Measurements from ENCODE around the gene GNAZ. TPM values are rescaled to one million over a fixed set of nuclear protein-coding genes. Genes with fewer than 3 reads are reported as not detected.

Gene GNAZ
- total and polyA plus RNA-seq, 5 donors = 2.0 to 3.5 (median 2.8) TPM

DNA sequence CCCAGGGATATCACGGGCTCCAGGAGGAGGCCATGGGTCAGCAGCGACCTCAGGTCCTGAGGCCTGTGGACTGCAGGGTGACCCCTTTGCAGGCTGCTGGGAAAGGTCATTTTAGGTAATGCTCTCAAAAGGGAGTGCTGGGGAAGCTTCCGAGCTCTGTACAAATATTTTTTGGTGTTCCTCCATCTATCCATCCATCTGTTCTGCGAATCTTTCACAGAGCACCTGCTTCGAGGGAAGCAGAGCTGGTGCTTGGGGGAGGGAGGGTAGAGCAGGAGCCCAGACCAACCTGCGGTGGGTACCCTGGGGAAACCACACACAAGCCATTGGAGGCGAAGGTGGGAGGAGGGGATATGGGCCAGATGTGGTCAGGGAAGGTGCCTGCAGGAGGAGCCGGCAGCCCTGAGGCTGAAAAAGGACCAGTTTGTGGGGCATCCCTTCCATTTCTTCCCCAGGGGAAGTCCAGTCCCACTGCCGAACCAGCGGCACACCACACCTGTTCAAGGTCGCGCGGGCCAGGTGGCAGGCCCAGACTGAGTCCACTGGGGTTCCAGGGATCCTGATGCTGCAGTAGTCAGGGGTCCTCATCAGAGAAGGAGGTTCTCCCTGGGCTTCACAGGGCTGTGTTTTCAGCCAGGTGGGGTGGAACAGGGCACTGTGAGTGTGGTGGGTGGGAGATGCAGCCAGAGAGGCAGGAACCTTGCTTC, 13.1 kb downstream of the GNAZ start:
- intact Hi-C loops (cut with DNase I) = no loop called here

DNA sequence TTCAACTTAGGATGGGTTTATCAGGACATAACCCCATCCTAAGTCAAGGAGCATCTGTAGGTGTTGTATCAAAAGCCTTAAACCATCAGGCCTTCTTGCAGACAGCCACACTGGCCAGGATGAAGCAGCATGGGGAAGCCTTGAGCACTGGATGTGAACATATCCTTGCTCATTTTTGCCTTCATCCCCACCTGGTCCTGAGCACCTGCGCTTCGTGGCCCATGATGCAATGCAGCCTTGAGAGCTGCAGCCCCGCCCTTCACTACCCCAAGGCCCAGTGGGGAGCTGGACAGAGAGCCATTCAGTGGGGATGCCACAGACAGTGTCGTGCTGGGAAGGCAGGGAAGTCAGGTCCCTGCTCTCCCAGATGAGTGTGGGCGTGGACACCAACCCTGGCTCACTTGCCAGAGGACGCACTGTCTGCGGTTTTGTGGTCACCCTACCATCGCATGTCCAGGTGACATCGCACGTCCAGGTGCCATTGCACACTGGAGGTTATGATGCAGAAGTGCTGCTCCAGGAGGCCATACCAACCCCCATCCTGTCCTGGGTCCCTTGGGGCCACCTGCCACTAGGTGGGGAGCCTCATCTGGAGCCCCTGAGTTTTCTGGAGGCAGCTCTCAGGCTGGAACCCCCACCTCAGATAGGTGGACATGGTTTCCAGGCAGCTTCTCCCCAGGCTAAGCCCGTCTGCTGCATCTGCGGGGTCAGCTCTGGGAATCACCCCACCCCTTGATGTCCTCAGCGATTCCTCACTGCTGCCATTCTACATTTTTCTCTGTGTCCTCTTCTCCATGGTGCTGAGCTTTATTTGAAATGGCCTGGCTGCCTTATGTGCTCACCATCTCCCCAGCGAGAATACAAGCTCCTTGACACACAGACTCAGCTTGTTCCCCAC, 14.4 kb downstream of the GNAZ start:
- Histone ChIP-seq H3K9me3 (ENCODE audit: control insufficient read depth, low read length) (no peaks in the 10 kb centered on the region), H3K4me1 (ENCODE audit: control insufficient read depth, insufficient read depth, low read length) (no peaks in the 10 kb centered on the region), H3K27me3 (ENCODE audit: control insufficient read depth, insufficient read depth) (no peaks in the 10 kb centered on the region), H3K27ac (ENCODE audit: low read length) (no peak overlapping the region), H3K4me3 (ENCODE audit: low read length) (no peak overlapping the region)
- intact Hi-C loops (cut with DNase I) = no loop called here
- ATAC-seq (no peak), DNase-seq (no peak)
- WGBS = 96% methylated on average over 14 of the region's 14 CpGs

More for the DNA sequence above, 13.1 kb downstream of the GNAZ start:
- DNase-seq (no peak), ATAC-seq (no peak)
- H3K27me3 ChIP-seq (ENCODE audit: control insufficient read depth, insufficient read depth) = no peaks in the 10 kb centered on the region
- no peak overlapping the region for H3K4me3 ChIP-seq (ENCODE audit: low read length)
- H3K27ac ChIP-seq (ENCODE audit: low read length) = no peak overlapping the region
- 88% methylated on average over 13 of the region's 13 CpGs for WGBS
- no peaks in the 10 kb centered on the region for H3K9me3 ChIP-seq (ENCODE audit: control insufficient read depth, low read length)
- H3K4me1 ChIP-seq (ENCODE audit: control insufficient read depth, insufficient read depth, low read length) = no peaks in the 10 kb centered on the region

DNA sequence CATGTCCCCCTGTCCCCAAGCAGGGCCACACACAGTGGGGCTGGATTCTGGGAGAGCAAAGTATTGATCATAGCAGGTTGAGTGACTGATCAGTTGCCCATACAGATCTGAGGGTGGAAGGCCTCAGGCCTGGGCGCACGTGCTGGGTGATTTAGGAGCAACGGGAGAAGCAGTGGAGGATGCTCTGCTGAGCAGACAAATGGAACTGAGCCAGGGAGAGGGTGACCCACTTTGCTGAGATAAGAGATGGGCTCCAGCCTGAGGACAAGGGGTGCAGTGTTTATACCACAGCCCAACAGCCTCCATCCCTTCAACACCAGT, 15.0 kb downstream of the GNAZ start:
- no peak for DNase-seq
- 90% methylated on average over 3 of the region's 3 CpGs for WGBS
- intact Hi-C loops (cut with DNase I) = no loop called here
- no peaks in the 10 kb centered on the region for H3K27me3 ChIP-seq (ENCODE audit: control insufficient read depth, insufficient read depth)
- no peaks in the 10 kb centered on the region for H3K9me3 ChIP-seq (ENCODE audit: control insufficient read depth, low read length)
- no peak for ATAC-seq
- H3K4me3 ChIP-seq (ENCODE audit: low read length) = no peak overlapping the region
- H3K4me1 ChIP-seq (ENCODE audit: control insufficient read depth, insufficient read depth, low read length) = no peaks in the 10 kb centered on the region
- H3K27ac ChIP-seq (ENCODE audit: low read length) = no peak overlapping the region

DNA sequence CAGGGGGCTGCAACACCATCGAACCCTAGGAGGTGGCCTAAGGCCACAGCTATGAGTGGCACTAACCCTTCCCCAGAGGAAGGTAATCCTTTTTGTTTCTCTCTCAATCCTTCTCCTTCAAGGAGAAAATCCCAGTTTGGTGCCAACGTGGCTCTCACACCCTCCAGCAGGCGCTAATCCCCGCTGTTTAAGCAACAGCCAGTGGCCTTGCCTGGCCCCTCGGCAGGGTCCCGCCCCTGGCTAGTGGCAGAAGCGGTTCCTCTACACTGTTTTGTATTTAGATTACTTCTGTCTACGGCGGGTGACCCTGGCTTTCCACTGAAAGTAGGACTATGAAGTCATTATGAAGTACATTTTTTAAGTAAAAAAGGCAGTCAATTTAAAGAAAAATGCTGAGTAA, 15.5 kb downstream of the GNAZ start:
- no peaks in the 10 kb centered on the region for H3K4me1 ChIP-seq (ENCODE audit: control insufficient read depth, insufficient read depth, low read length)
- no peak for DNase-seq
- intact Hi-C loops (cut with DNase I) = no loop called here
- H3K4me3 ChIP-seq (ENCODE audit: low read length) = no peak overlapping the region
- no peaks in the 10 kb centered on the region for H3K9me3 ChIP-seq (ENCODE audit: control insufficient read depth, low read length)
- no peak overlapping the region for H3K27ac ChIP-seq (ENCODE audit: low read length)
- no peaks in the 10 kb centered on the region for H3K27me3 ChIP-seq (ENCODE audit: control insufficient read depth, insufficient read depth)
- 82% methylated on average over 9 of the region's 9 CpGs for WGBS
- ATAC-seq = no peak

DNA sequence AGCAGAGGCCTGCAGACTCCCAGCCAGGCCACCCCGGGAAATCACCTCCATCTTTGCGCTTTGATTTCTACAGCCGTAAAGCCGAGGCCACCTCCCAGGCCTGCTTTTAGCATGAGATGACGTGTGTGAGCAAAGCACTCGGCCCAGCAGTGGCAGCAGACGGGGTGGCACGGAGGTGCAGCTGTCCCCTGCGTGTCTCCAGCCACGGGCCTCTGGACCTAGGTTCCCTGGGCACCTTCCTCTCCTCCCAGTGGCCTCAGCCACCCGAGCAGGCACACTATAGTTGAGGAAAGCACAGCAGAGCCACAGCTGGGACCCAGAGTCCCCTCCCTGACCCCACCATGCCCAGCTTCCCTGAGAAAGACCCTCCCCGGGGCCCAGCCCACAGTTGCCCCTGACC, 15.9 kb downstream of the GNAZ start:
- DNase-seq (no peak), ATAC-seq (no peak)
- no peaks in the 10 kb centered on the region for H3K27me3 ChIP-seq (ENCODE audit: control insufficient read depth, insufficient read depth)
- WGBS = 85% methylated on average over 12 of the region's 12 CpGs
- intact Hi-C loops (cut with DNase I) = no loop called here
- H3K4me1 ChIP-seq (ENCODE audit: control insufficient read depth, insufficient read depth, low read length) = no peaks in the 10 kb centered on the region
- no peak overlapping the region for H3K27ac ChIP-seq (ENCODE audit: low read length)
- H3K4me3 ChIP-seq (ENCODE audit: low read length) = no peak overlapping the region
- H3K9me3 ChIP-seq (ENCODE audit: control insufficient read depth, low read length) = no peaks in the 10 kb centered on the region

DNA sequence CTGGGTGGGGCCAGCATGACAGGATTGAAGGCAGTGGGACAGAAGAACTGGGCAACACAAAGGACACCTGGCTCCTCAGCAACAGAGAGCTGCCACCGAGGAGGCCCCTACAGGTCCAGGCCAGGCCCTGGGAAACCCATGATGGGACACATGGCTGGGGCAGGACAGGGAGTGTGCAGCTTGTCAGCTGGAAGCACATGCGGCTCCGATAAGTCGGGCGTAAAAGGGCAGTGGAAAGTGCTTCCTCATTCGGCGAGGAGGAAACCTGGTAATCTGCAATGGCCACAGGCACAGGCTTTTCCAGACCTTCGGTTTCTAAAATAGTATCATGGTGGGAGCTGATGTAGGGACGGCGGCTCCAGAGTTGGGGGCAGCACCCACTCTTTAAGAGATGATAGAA, 16.5 kb downstream of the GNAZ start:
- ATAC-seq (no peak), DNase-seq (no peak)
- Histone ChIP-seq H3K4me3 (ENCODE audit: low read length) (no peak overlapping the region), H3K4me1 (ENCODE audit: control insufficient read depth, insufficient read depth, low read length) (no peaks in the 10 kb centered on the region), H3K27ac (ENCODE audit: low read length) (no peak overlapping the region), H3K27me3 (ENCODE audit: control insufficient read depth, insufficient read depth) (no peaks in the 10 kb centered on the region), H3K9me3 (ENCODE audit: control insufficient read depth, low read length) (no peaks in the 10 kb centered on the region)
- 64% methylated on average over 10 of the region's 10 CpGs for WGBS
- intact Hi-C loops (cut with DNase I) = no loop called here

DNA sequence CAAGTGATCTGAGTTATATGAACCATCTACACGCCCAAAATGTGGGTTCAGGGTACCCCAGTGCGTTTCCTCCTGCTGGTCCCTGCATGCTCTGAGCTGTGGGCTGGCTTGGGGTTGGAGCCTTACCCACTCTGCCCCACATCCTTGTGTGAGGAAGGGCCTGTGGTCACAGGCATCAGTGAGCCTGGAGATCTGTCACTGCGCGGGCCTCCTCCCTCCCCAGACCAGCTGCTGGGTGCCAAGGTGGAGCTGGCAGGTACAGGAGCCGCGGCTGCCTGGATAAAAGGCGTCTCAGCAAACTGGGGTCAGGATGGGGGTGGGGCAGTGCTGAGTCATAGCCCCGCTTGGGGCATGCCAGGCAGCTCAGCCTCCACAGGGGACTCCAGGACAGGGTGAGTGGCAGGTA, 17.9 kb downstream of the GNAZ start:
- WGBS = 82% methylated on average over 8 of the region's 8 CpGs
- no peaks in the 10 kb centered on the region for H3K4me1 ChIP-seq (ENCODE audit: control insufficient read depth, insufficient read depth, low read length)
- no peaks in the 10 kb centered on the region for H3K9me3 ChIP-seq (ENCODE audit: control insufficient read depth, low read length)
- ATAC-seq (no peak), DNase-seq (no peak)
- no peak overlapping the region for H3K4me3 ChIP-seq (ENCODE audit: low read length)
- intact Hi-C loops (cut with DNase I) = no loop called here
- H3K27me3 ChIP-seq (ENCODE audit: control insufficient read depth, insufficient read depth) = no peaks in the 10 kb centered on the region
- no peak overlapping the region for H3K27ac ChIP-seq (ENCODE audit: low read length)

DNA sequence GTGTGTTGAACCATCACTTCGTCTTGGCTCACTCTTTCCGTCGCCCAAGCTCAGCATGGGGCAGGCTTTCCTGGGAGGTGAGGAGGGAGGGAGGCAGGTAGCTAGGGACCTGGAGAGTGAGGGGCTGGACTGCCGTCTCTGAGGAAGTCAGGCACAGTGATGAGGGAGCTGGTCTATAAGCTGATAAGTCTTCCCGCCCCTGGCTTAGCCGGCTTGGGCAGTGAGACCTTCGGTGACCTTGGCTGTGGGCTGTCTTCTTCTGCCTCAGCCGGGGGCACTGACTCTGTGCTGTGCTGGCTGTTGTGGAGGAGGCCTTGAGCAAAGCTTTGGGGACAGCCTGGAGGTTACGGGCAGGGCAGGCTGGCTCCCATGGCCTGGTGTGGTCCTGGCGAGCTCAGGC, 18.7 kb downstream of the GNAZ start:
- no peak for DNase-seq
- Histone ChIP-seq H3K4me1 (ENCODE audit: control insufficient read depth, insufficient read depth, low read length) (no peaks in the 10 kb centered on the region), H3K9me3 (ENCODE audit: control insufficient read depth, low read length) (no peaks in the 10 kb centered on the region), H3K27me3 (ENCODE audit: control insufficient read depth, insufficient read depth) (no peaks in the 10 kb centered on the region), H3K4me3 (ENCODE audit: low read length) (no peak overlapping the region), H3K27ac (ENCODE audit: low read length) (no peak overlapping the region)
- ATAC-seq = no peak
- intact Hi-C loops (cut with DNase I) = no loop called here
- 87% methylated on average over 10 of the region's 10 CpGs for WGBS

DNA sequence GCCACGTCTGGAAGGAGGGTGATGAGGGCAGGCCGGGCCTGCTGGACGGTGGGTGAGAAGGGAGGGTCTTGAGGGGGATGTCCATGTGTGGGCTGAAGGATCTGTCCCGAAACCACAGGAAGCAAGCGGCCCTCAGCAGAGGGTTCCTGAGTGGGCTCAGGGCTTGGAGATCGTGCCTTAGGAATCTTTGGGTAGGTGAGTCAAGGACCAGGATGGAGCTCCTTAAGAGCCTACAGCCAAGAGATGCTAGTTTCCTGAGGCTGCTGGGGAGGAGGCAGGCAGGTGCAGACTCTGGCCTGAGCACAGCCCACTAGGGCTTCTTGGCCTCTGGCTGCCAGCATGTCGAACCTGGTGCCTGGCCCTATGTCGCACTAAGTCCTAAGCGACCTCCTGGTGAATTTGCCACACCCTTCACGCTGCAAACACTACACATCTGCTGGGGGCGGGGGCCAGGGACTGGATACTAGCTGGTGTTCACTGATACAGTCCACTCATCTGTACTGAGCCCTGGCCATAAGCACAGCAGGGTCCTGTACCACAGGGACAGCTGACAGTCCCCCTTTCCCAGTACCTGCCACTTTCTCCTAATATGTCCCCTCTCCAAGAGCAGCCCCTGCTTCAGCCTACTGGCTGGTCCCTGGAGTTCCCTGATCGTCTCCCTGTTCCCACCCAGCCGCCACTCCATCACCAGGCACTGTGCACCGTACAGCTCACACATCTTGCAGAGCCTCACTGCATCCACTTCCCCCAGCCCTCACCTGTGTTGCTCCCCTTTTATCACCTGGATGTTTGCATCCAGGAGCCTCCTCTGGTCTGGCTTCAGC, 19.5 kb downstream of the GNAZ start:
- DNase-seq (no peak), ATAC-seq (no peak)
- H3K27me3 ChIP-seq (ENCODE audit: control insufficient read depth, insufficient read depth) = no peaks in the 10 kb centered on the region
- H3K27ac ChIP-seq (ENCODE audit: low read length) = no peak overlapping the region
- H3K4me3 ChIP-seq (ENCODE audit: low read length) = no peak overlapping the region
- H3K4me1 ChIP-seq (ENCODE audit: control insufficient read depth, insufficient read depth, low read length) = no peaks in the 10 kb centered on the region
- 90% methylated on average over 14 of the region's 14 CpGs for WGBS
- intact Hi-C loops (cut with DNase I) = no loop called here
- no peaks in the 10 kb centered on the region for H3K9me3 ChIP-seq (ENCODE audit: control insufficient read depth, low read length)

DNA sequence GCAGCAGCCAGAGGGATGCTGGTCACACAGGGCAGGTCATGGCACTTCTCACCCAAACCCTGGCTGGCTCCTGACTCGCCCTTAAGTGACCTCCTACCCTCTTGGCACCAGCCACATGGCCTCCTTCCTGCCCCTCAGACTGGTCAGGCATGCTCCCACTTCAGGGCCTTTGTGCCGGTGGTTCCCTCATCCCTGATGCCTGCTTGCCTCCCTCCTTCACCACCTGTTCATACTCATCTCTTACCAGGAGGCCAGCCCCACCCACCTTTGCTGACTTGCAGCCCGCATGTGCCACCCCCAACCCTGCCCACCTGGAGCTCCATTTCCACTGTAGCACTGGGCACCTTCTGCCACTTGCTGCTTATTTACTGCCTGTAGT, 20.1 kb downstream of the GNAZ start:
- no peaks in the 10 kb centered on the region for H3K27me3 ChIP-seq (ENCODE audit: control insufficient read depth, insufficient read depth)
- no peak overlapping the region for H3K27ac ChIP-seq (ENCODE audit: low read length)
- ATAC-seq (no peak), DNase-seq (no peak)
- intact Hi-C loops (cut with DNase I) = no loop called here
- no peaks in the 10 kb centered on the region for H3K4me1 ChIP-seq (ENCODE audit: control insufficient read depth, insufficient read depth, low read length)
- H3K4me3 ChIP-seq (ENCODE audit: low read length) = no peak overlapping the region
- no peaks in the 10 kb centered on the region for H3K9me3 ChIP-seq (ENCODE audit: control insufficient read depth, low read length)
- WGBS = 82% methylated on average over 3 of the region's 3 CpGs

DNA sequence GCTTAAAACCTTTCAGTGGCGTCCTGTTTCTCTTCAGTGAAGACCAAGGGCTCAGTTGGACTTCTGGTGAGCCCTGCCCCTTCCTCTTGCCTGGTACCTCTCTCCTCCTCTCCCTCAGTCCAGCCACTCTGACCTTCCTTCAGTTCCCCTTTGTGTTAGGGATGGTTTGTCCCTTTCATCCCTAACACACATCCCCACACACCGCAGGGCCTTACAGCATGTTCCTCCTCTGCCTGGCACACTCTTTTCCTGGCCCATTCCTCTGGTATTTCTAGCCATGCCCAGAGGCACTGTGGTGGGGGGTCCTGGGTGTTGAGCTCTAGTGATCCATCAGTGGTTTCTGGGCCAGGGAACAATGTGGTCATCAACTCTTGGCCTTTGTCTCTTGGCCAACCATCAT, 21.4 kb downstream of the GNAZ start:
- DNase-seq (no peak), ATAC-seq (no peak)
- intact Hi-C loops (cut with DNase I) = no loop called here
- WGBS = 92% methylated on average over 2 of the region's 2 CpGs
- Histone ChIP-seq H3K27ac (ENCODE audit: low read length) (no peak overlapping the region), H3K4me3 (ENCODE audit: low read length) (no peak overlapping the region), H3K27me3 (ENCODE audit: control insufficient read depth, insufficient read depth) (no peaks in the 10 kb centered on the region), H3K4me1 (ENCODE audit: control insufficient read depth, insufficient read depth, low read length) (no peaks in the 10 kb centered on the region), H3K9me3 (ENCODE audit: control insufficient read depth, low read length) (no peaks in the 10 kb centered on the region)
